Ovary (tissue), 3 donors: ENCODE data around the gene ACAN.

ENCODE experiments used
- CTCF ChIP-seq, 3 donors: fragments of 450-650 bp in 2 of 3; fragments of 200-600 bp in 1 of 3; IDR thresholded peaks; one replicate each; pipeline versions ENCODE4 v1.5.1 to v1.8.0; 2016 to 2022; ENCODE audit warnings: antibody characterized with exemption in 3 of 3, mild to moderate bottlenecking in 1 of 3
- POLR2A ChIP-seq: fragments of 450-650 bp; IDR thresholded peaks from one replicate; pipeline ENCODE4 v1.6.1; 2017; ENCODE audit warnings: antibody characterized with exemption, mild to moderate bottlenecking, moderate library complexity
- donor health status: DM: no; HTN: no; CAD: no.

DNA sequence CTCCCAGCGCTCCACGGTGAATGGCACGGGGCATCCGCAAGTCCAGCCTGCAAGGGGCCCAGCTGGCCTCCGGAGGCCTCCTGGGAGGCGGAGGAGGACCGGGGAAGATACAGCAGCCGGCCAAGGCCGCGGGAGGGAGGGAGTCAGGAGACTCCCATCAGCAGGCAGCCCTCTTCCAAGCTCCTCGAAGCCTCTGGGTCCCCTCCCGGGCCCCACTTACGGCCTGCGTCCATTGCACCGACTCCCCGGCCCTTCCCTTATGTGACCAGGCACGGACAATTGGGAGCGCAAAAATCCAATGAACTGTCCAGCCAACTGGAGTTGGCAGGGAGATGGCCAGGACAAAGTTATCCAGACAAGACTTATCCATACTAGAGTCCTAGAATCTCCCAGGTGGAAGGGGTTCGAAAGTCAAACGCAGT, 109.3 kb downstream of the ACAN start:
- TF ChIP-seq CTCF (IDR thresholded peaks at IDR 0.05), result no peak
- TF ChIP-seq POLR2A, result no peak
